ENCODE results near the gene CDH10.

The CDH10 gene

DNA sequence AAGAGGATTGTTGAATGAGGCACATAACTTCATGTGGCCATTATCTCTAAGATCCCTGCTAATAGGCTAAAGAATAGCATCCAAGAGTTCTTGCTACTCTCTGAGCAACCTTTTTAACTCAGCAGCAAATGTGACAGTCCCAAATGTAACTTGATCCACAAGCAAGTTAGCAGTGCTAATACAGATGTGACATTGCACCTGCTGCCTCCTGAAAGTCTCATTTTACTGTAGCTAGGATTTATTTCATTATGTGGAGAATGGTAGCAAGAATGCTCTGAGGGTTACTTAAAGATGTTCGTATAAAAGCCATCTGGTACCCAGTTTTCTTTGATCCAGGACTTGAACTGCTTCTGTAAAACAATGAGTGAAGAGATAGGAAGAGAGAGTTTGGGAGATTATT lies 45.8 kb downstream of the CDH10 start:
- DNase-seq (ENCODE audit: low spot score): no peak

- no peak for DNase-seq (ENCODE audit: low spot score)
Measured at GRCh38 chr5:24595329-24595728, 49.4 kb downstream of the CDH10 start.

GRCh38 chr5:24591426-24591825 lies 53.4 kb downstream of the CDH10 start:
- no peak for DNase-seq (ENCODE audit: low spot score)

DNA sequence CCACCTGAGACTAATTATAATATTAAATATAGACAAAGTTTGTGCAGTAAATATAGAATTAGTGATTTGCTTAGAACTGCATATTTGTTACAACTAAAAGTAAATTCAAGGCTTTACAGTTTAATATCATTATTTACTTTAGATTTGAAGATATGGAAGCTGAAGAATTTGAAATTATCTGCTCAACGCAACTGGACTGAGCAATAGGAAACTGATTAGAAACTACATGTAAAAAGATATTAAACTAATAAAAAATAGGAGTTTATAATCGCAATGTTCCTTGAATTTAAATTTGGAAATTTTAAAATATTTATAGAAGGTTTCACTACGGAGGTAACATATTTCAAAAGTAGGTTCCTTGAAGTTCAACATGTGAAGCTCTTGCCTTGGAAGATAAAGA lies 55.2 kb downstream of the CDH10 start:
- no peak for DNase-seq (ENCODE audit: low spot score)

- no peak for DNase-seq (ENCODE audit: low spot score)
Measured at GRCh38 chr5:24585751-24586150, 59.0 kb downstream of the CDH10 start.

DNA sequence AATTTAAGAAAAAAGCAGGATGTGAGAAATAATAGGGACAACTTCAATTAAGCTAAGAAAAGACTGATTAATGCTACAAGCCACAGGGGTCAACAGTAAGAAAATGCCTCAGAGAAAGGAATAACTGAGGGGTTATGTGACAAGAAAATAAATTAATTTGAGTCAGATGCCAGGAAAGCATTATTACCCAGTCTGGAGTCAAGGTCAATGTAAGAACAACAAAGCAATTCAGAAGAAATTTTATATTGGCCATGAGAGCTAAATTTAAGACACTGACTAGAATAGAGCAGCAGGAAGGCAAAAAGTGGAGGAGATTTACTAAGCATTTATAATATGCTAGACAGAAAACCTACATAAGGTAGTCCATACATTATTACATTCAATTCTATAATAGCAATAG lies 73.5 kb downstream of the CDH10 start:
- DNase-seq (ENCODE audit: low spot score): no peak

GRCh38 chr5:24566933-24567332 lies 77.8 kb downstream of the CDH10 start:
- no peak for DNase-seq (ENCODE audit: low spot score)

- no peak for DNase-seq (ENCODE audit: low spot score)
Measured at GRCh38 chr5:24555229-24555628, 89.5 kb downstream of the CDH10 start.

GRCh38 chr5:24547132-24547531 lies 97.6 kb downstream of the CDH10 start:
- no peak for DNase-seq (ENCODE audit: low spot score)

- no peak for DNase-seq (ENCODE audit: low spot score)
Measured at GRCh38 chr5:24539613-24540012, 105.2 kb downstream of the CDH10 start.

DNA sequence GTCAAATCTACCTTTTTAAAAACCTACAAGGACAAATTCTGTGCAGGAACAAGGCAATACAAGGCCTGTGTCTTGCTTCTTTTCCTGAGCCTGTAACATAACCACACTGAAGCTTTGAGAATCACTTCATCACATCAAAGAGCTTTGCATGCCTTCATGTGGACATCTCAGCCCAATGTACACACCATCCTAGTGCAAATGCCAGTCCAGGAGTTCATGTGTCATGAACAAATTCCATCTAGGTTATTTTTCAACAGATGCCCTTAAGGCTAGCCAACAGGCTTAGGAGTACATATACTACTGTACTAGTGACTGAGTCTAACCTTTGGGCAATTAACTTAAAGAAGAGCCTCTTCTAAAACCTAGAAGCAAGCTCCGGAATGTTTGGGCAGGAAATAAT lies 106.4 kb downstream of the CDH10 start:
- DNase-seq (ENCODE audit: low spot score): no peak

GRCh38 chr5:24535646-24536045 lies 109.1 kb downstream of the CDH10 start:
- DNase-seq (ENCODE audit: low spot score): no peak

- no peak for DNase-seq (ENCODE audit: low spot score)
Measured at GRCh38 chr5:24530906-24531305, 113.9 kb downstream of the CDH10 start.

- no peak for DNase-seq (ENCODE audit: low spot score)
Measured at GRCh38 chr5:24525414-24525813, 119.4 kb downstream of the CDH10 start.

- DNase-seq (ENCODE audit: low spot score): no peak
Measured at GRCh38 chr5:24512423-24512822, 132.4 kb downstream of the CDH10 start.

DNA sequence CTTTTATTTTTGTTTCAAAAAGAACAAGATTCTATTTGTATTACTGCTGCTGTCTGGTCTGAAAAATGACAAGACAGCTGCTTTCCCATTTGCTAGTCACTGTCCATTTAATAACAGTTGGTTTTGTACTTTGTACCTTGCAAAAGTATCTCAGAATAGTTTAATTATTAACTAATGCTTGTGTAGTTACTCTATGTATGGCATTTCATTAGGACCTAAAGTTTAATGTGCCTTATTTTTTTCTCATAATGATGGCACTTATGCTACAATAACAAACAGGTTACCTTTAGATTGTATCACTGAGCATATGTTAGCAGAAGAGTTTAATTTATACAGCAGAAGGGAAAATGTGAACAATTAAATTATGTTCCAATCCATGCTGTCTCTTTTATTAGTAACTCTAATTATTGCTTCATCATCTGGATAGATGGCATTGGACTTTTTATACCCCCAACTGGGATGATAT lies 134.2 kb downstream of the CDH10 start:
- DNase-seq (ENCODE audit: low spot score): no peak

DNA sequence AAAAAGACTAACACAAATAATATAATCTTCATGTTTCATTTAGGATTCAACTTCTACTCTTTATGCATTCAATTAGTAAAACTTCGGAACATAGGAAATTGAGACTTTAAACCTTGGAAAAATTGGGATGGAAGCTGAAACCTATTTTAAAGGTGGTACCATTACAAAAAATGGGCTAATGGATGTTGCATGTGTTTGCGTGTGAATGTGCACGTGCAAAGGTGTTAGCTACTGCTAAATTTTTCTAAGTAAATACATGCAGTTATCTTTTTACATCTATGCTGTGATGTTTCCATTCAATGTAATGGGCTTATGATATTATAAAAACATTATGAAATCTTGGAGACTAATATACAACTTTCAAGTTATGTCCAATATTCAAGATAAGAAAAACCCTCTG lies 134.8 kb downstream of the CDH10 start:
- no peak for DNase-seq (ENCODE audit: low spot score)

GRCh38 chr5:24505258-24505657 lies 139.5 kb downstream of the CDH10 start:
- no peak for DNase-seq (ENCODE audit: low spot score)

DNA sequence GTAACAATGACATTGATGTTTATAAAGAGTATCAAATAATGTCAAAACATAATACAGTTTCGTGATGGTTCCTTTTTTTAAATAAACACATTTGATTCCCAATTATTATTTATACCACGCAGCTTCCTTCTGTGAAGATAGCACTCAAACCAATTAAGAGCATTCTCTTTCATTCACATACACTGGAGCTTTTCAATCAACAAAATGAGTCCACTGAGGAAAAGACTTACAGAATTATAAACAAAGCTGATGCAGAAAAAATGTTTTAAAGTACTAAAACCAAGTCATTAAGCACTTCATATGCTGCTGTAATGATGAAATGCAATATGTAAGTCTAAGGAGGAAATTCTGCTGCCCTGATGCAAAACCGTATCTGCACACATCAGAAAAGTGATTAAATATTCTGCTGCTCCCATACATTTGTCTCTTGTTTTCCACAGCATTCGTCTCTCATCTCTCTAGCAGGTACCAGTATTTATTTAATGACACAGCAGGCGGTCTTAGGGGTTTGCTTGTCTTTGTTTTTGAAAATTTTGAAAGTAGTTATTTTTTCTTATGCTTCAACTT lies 147.1 kb downstream of the CDH10 start:
- no peak for DNase-seq (ENCODE audit: low spot score)

DNA sequence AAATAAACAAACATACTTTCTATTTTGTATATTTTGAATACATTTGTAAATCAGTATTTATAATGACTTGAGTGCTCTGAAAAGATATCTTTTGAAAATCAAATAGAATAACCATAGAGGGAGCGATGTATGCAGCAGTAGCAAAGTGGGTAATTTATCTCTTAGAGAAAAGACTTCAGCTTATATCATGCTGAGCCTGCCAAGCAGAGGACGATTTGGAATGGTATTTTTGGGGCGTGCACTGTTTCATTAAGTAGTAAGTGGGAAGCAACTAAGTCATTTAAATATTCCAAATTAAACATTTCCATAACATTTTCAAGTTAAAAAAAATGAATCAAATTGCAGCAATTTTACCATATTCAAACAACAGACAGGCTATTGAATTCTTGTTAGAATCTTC lies 147.6 kb downstream of the CDH10 start:
- DNase-seq (ENCODE audit: low spot score): no peak

GRCh38 chr5:24496268-24496667 lies 148.5 kb downstream of the CDH10 start:
- no peak for DNase-seq (ENCODE audit: low spot score)

DNA sequence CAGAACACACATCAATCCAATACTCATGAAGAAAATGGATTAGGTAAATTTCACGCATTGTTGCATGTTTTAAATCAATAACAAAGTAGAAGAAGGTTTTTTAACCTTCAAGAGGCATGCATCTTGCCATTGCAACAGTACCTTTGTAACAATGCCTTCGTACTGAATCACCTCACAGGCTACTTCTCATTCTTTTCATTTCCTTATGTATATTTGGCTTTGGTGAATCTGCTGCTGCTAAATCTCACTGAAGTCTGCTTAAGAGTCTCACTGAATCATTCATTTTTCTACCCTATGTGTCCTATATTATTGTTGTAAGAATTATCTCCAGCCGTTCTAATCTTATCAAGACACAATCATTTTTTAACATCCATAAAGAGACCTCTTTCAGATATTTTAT lies 152.5 kb downstream of the CDH10 start:
- no peak for DNase-seq (ENCODE audit: low spot score)

- DNase-seq (ENCODE audit: low spot score): no peak
Measured at GRCh38 chr5:24491490-24491889, 153.3 kb downstream of the CDH10 start.

- DNase-seq (ENCODE audit: low spot score): no peak
Measured at GRCh38 chr5:24487368-24488229, 157.2 kb downstream of the CDH10 start.
